PFSK-1 (cell line): Measurements from ENCODE around the gene E2F1.

Source experiments
- FOXP2 ChIP-seq: optimal IDR thresholded peaks from 2 replicates; pipeline ENCODE3; 2011; ENCODE audit warnings: borderline replicate concordance, control low read depth, inconsistent platforms; ENCODE audit not compliant: insufficient read depth; ENCODE audit errors: extremely low read length, extremely low read depth
- POLR2AphosphoS5 ChIP-seq: IDR thresholded peaks from 2 replicates; pipeline ENCODE4 v1.6.1; 2012; ENCODE audit warnings: low read depth, mild to moderate bottlenecking, control low read depth, low read length, moderate library complexity
- REST ChIP-seq, 2 experiments: IDR thresholded peaks; 2 replicates each; pipeline versions ENCODE4 v1.6.1 to v1.8.0; 2011 to 2012; ENCODE audit warnings: low read depth in 2 of 2, low read length in 2 of 2, control low read depth in 1 of 2, inconsistent platforms in 1 of 2, mild to moderate bottlenecking in 1 of 2, moderate library complexity in 1 of 2; ENCODE audit not compliant: insufficient read depth in 1 of 2
- SIN3A ChIP-seq: IDR thresholded peaks from 2 replicates; pipeline ENCODE4 v1.6.1; 2012; ENCODE audit warnings: mild to moderate bottlenecking, low read length, moderate library complexity, borderline replicate concordance; ENCODE audit not compliant: insufficient read depth
- TAF1 ChIP-seq: IDR thresholded peaks from 2 replicates; pipeline ENCODE4 v1.6.1; 2012; ENCODE audit warnings: low read length, control low read depth, borderline replicate concordance; ENCODE audit not compliant: insufficient read depth

Gene E2F1

GRCh38 chr20:33719277-33719988 lies 33.2 kb upstream of the E2F1 start:
- TF ChIP-seq REST (IDR thresholded peaks at IDR 0.05; ENCODE audit: insufficient read depth in 1 of 2, low read depth in 2 of 2, low read length in 2 of 2) = no peak
- TF ChIP-seq SIN3A = no peak

DNA sequence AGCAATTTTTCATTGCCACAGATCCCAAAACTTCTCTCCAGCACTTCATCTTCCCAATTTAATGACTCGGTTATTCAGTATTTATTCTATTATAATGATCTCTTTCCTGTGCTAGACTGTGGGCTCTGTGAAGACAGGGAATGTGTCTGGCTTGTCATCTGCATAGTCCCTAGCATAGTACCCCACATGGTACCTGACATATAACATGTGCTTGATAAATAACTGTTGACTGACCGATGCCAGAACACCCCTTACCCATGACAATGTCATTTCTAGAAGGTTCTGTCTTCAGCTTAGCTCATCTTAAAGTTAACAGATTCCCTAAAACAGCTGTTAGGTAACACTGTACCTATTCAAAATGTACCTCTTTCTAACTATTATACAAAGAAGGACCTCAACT lies 30.3 kb upstream of the E2F1 start:
- no peak for TF ChIP-seq TAF1
- TF ChIP-seq REST (IDR thresholded peaks at IDR 0.05; ENCODE audit: insufficient read depth in 1 of 2, low read depth in 2 of 2, low read length in 2 of 2) = no peak
- no peak for TF ChIP-seq POLR2AphosphoS5
- TF ChIP-seq SIN3A = no peak
- TF ChIP-seq FOXP2 = no peak

DNA sequence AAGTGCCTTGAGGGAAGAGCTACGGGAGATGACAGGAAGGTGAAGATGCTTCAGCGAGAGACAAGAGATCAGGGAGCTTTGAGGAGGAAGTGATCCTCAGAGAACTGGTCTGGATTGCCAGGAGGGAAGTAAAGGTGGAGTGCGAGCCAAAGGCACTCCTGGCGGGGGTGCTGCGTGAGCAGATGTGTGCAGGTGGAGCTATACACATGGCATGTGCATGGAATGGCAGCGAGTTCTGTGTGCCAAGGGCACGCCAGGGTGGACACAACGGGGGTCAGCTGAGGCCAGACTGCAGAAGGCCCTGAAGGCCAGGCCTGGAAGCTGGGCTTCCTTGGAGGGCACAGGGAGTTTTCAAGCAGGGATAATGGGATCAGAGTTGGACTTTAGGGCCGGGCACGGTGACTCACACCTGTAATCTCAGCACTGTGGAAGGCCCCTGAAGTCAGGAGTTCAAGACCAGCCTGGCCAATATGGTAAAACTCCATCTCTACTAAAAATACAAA lies 27.7 kb upstream of the E2F1 start:
- TF ChIP-seq FOXP2 = no peak
- TF ChIP-seq POLR2AphosphoS5 = no peak
- no peak for TF ChIP-seq REST (IDR thresholded peaks at IDR 0.05; ENCODE audit: insufficient read depth in 1 of 2, low read depth in 2 of 2, low read length in 2 of 2)
- no peak for TF ChIP-seq TAF1
- no peak for TF ChIP-seq SIN3A

GRCh38 chr20:33711446-33711738 lies 25.2 kb upstream of the E2F1 start:
- TF ChIP-seq POLR2AphosphoS5 (no peak), TAF1 (no peak), REST (IDR thresholded peaks at IDR 0.05; ENCODE audit: insufficient read depth in 1 of 2, low read depth in 2 of 2, low read length in 2 of 2) (no peak), SIN3A (no peak), FOXP2 (no peak)

- TF ChIP-seq POLR2AphosphoS5 (no peak), FOXP2 (no peak), TAF1 (no peak), REST (IDR thresholded peaks at IDR 0.05; ENCODE audit: insufficient read depth in 1 of 2, low read depth in 2 of 2, low read length in 2 of 2) (no peak), SIN3A (no peak)
These were observed 24.7 kb upstream of the E2F1 start for GRCh38 chr20:33710681-33711445.
